HEK293T (cell line): ENCODE results near the gene AMFR.

Source experiments
- ARNT ChIP-seq: fragments of 450-650 bp; IDR thresholded peaks from 2 replicates; pipeline ENCODE4 v1.6.1; 2017; ENCODE audit warnings: mild to moderate bottlenecking
- BHLHE40 ChIP-seq: fragments of 450-650 bp; IDR thresholded peaks from 2 replicates; pipeline ENCODE4 v1.6.1; 2016; ENCODE audit warnings: mild to moderate bottlenecking, moderate library complexity, borderline replicate concordance
- CTBP1 ChIP-seq: fragments of 450-650 bp; IDR thresholded peaks from 2 replicates; pipeline ENCODE4 v1.6.1; 2016; ENCODE audit warnings: borderline replicate concordance
- ELF4 ChIP-seq: fragments of 450-650 bp; IDR thresholded peaks from 2 replicates; pipeline ENCODE4 v1.6.1; 2017; ENCODE audit warnings: antibody characterized with exemption
- FOXA1 ChIP-seq: fragments of 450-650 bp; IDR thresholded peaks from 2 replicates; pipeline ENCODE4 v1.6.1; 2016; ENCODE audit warnings: mild to moderate bottlenecking
- FOXK2 ChIP-seq: fragments of 450-650 bp; IDR thresholded peaks from 2 replicates; pipeline ENCODE4 v1.6.1; 2016; ENCODE audit warnings: mild to moderate bottlenecking
- HDGF ChIP-seq: fragments of 450-650 bp; IDR thresholded peaks from 2 replicates; pipeline ENCODE4 v1.6.1; 2017; ENCODE audit warnings: antibody characterized with exemption, borderline replicate concordance
- L3MBTL2 ChIP-seq: fragments of 450-650 bp; conservative IDR thresholded peaks from 2 replicates; pipeline ENCODE4 v1.6.1; 2016; ENCODE audit warnings: mild to moderate bottlenecking
- SP1 ChIP-seq: fragments of 450-650 bp; IDR thresholded peaks from 2 replicates; pipeline ENCODE4 v1.6.1; 2017

DNA sequence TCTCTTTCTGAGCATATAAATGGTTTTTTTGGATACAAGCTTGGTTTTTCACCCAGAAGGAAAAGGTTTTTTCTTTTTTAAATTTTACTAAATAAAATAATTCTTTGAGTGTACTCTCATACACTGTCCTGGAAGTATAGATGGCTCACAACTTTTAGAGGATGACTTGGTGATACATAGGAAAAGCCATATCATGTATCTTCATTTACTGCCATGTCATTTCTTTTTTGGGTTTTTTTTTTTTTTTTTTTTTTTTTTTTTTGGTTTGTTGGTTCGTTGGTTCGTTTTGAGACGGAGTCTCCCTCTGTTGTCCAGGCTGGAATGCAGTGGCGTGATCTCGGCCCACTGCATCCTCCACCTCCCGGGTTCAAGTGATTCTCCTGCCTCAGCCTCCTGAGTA, 37.8 kb upstream of the AMFR start:
- TF ChIP-seq BHLHE40 (no peak), FOXK2 (no peak), FOXA1 (no peak), HDGF (no peak), SP1 (no peak), ARNT (no peak), CTBP1 (no peak), L3MBTL2 (no peak), ELF4 (no peak)
